DND-41 (cell line): ENCODE results near the gene MYO3A.
A peak's percentile ranks its signal among the peaks of the same experiment; 100 is the strongest.

Source experiments
- ATAC-seq: fragments of 200-7000 bp; cut with Tn5 transposase; 3 replicates; pipeline ENCODE4 v1.9.1; 2021; ENCODE audit warnings: low read depth; ENCODE audit not compliant: insufficient read depth
- DNase-seq: peaks from one replicate; pipeline ENCODE4 v3.0.0-alpha.2; 2020
- H2AFZ ChIP-seq: 2 replicates; pipeline ENCODE4 v1.6.0; 2012; ENCODE audit warnings: low read depth, low read length
- H3K27ac ChIP-seq: 2 replicates; pipeline ENCODE4 v1.5.1; 2012; ENCODE audit warnings: low read length, inconsistent platforms
- H3K27me3 ChIP-seq: fragments of 200-600 bp; sonication (generic); 2 replicates; pipeline ENCODE4 v1.6.0; 2012; ENCODE audit warnings: low read length, mild to moderate bottlenecking, inconsistent platforms; ENCODE audit not compliant: insufficient read depth, poor library complexity
- H3K36me3 ChIP-seq: 2 replicates; pipeline ENCODE4 v1.5.1; 2012; ENCODE audit warnings: low read length, inconsistent platforms; ENCODE audit not compliant: insufficient read depth
- H3K4me1 ChIP-seq: 2 replicates; pipeline ENCODE4 v1.5.1; 2012; ENCODE audit warnings: mild to moderate bottlenecking, low read length; ENCODE audit not compliant: insufficient read depth
- H3K4me2 ChIP-seq: 2 replicates; pipeline ENCODE4 v1.6.0; 2012; ENCODE audit warnings: mild to moderate bottlenecking, moderate library complexity, low read length, inconsistent platforms; ENCODE audit not compliant: insufficient read depth
- H3K4me3 ChIP-seq, 2 experiments: fragments of 200-600 bp in 1 of 2; shearing (Covaris generic) in 1 of 2; 2 replicates each; pipeline ENCODE4 v1.5.1; 2012 to 2016; ENCODE audit warnings: inconsistent platforms in 2 of 2, low read length in 2 of 2, mild to moderate bottlenecking in 2 of 2, low read depth in 1 of 2, moderate library complexity in 1 of 2
- H3K79me2 ChIP-seq: 2 replicates; pipeline ENCODE4 v1.6.0; 2012; ENCODE audit warnings: low read length, inconsistent platforms; ENCODE audit not compliant: insufficient read depth
- H3K9ac ChIP-seq: 2 replicates; pipeline ENCODE4 v1.6.0; 2012; ENCODE audit warnings: low read depth, mild to moderate bottlenecking, inconsistent platforms, low read length, moderate library complexity
- H3K9me3 ChIP-seq: 2 replicates; pipeline ENCODE4 v1.5.1; 2012; ENCODE audit warnings: low read length, moderate library complexity, mild to moderate bottlenecking, inconsistent platforms; ENCODE audit not compliant: insufficient read depth, severe bottlenecking
- H4K20me1 ChIP-seq: 2 replicates; pipeline ENCODE4 v1.6.0; 2012; ENCODE audit warnings: low read length; ENCODE audit not compliant: insufficient read depth
- EZH2 ChIP-seq: IDR thresholded peaks from 3 replicates; pipeline ENCODE4 v1.6.1; 2012; ENCODE audit warnings: borderline replicate concordance, low read depth, mild to moderate bottlenecking, moderate library complexity, low read length, inconsistent platforms; ENCODE audit not compliant: severe bottlenecking
- TF ChIP-seq, protein P1 (sequence below): IDR thresholded peaks from 2 replicates; pipeline ENCODE4 v1.5.1; 2012; ENCODE audit warnings: borderline replicate concordance, low read length, moderate library complexity, mild to moderate bottlenecking; ENCODE audit not compliant: poor library complexity, severe bottlenecking; ENCODE audit errors: extremely low read depth

Gene MYO3A

DNA sequence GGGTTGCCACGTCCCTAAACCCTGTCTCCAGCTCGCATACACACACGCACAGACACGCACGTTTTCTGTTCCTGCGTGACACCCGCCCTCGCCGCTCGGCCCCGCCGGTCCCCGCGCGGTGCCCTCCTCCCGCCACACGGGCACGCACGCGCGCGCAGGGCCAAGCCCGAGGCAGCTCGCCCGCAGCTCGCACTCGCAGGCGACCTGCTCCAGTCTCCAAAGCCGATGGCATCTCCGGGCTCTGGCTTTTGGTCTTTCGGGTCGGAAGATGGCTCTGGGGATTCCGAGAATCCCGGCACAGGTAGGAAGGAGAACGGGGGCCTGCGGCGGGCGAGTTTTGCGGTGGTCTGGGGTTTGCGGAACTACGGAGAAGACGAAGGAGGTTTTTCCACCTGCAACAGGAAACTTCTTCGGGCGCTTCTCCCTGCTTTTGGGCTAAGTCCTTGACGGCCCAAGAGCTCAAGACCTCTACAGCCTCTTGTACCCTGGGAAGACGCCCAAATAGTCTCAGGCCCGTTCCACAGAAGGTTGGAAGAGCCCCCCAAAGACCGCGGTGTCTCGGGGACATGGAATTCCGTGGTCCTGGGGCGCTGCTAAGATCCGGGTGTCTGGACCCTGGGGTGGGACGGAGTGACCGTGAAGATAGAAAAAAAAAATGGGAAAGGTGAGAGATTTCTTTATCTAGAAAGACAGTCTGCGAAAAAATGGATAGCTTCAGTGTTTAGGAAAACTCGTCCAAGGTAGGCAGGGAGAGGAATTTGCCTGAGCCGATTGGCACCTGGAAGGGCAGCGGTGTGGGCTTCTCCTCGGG, 282.8 kb downstream of the MYO3A start, which contains the start of gene GAD2:
Gene GAD2, plus strand, starts transcription at position 190 of the 811 bp plus-strand sequence. Its CDS starts 36 bp downstream, at position 226.
- Histone ChIP-seq H3K4me1 (peaks cover 32% of the 10 kb centered on the region), H3K4me2 (peak within 1 kb of the TSS; percentile 91), H3K27me3 (peaks cover 42% of the 10 kb centered on the region), H3K79me2 (no peaks in the 10 kb centered on the region), H2AFZ (peak within 1 kb of the TSS; percentile 71), H3K9ac (peak within 1 kb of the TSS; percentile 50), H4K20me1 (peaks cover 14% of the 10 kb centered on the region; the same call in 1 of the 2 replicates), H3K36me3 (no peaks in the 10 kb centered on the region), H3K27ac (peak within 1 kb of the TSS; percentile 34; the same call in 1 of the 2 replicates), H3K4me3 (peak within 1 kb of the TSS; percentile 12 to 58; a peak in 3 of 4 replicates), H3K9me3 (no peaks in the 10 kb centered on the region)
- no peak for TF ChIP-seq EZH2
- TF ChIP-seq, protein P1, sequence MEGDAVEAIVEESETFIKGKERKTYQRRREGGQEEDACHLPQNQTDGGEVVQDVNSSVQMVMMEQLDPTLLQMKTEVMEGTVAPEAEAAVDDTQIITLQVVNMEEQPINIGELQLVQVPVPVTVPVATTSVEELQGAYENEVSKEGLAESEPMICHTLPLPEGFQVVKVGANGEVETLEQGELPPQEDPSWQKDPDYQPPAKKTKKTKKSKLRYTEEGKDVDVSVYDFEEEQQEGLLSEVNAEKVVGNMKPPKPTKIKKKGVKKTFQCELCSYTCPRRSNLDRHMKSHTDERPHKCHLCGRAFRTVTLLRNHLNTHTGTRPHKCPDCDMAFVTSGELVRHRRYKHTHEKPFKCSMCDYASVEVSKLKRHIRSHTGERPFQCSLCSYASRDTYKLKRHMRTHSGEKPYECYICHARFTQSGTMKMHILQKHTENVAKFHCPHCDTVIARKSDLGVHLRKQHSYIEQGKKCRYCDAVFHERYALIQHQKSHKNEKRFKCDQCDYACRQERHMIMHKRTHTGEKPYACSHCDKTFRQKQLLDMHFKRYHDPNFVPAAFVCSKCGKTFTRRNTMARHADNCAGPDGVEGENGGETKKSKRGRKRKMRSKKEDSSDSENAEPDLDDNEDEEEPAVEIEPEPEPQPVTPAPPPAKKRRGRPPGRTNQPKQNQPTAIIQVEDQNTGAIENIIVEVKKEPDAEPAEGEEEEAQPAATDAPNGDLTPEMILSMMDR, result no peak
- DNase-seq (no peak), ATAC-seq (no peak)

DNA sequence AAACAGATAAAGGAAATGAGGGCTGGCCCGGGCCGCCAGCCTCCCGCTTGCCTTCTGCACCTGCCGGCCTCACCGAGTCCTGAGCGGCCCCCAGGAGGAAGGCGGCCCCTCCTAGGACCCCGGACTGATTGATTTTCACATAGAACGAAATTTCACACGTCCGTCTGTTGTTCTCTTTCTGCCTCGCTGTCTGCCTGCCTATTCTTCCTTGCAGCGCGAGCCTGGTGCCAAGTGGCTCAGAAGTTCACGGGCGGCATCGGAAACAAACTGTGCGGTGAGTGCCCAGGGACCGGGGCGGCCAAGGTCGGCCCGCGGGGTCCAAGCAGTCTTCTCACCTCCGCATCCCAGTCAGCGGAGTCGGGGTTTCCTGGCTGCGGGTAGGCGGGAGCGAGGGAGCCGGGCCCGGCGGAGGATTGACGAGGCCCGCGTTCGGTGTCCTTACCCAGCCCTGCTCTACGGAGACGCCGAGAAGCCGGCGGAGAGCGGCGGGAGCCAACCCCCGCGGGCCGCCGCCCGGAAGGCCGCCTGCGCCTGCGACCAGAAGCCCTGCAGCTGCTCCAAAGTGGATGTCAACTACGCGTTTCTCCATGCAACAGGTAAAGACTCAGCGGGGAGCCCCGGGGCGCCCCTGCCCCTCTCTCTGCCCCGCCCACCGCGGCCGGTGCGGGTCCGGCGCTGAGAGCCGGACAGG, 283.5 kb downstream of the MYO3A start:
- Histone ChIP-seq H3K4me2 (no peak overlapping the region), H3K9ac (no peak overlapping the region), H3K9me3 (no peaks in the 10 kb centered on the region), H3K4me3 (no peak overlapping the region), H3K27ac (no peak overlapping the region), H3K79me2 (no peaks in the 10 kb centered on the region), H3K27me3 (peaks cover 47% of the 10 kb centered on the region), H3K36me3 (no peaks in the 10 kb centered on the region), H4K20me1 (peaks cover 14% of the 10 kb centered on the region; the same call in 1 of the 2 replicates), H2AFZ (no peak overlapping the region), H3K4me1 (peaks cover 32% of the 10 kb centered on the region)
- DNase-seq, result no peak
- no peak for TF ChIP-seq EZH2
- TF ChIP-seq, protein P1, result no peak
- ATAC-seq, result no peak

DNA sequence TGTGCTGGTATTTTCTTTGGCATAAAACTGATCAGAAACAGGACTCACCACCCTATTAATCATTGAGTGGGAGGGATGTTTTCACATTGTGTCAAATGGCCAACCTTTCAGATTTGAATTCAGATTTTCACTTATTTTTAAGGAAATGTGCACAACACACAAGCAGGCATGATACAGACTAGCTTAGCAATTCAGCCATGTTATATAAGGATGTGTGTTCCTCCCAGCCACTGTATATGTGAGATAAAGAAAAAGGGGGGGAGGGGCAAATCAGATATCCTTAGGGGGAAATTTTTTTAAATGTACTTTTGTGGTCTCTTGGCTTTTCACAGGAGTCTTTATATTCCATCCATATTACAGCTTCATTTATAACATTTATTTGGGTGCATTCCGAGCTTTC, 285.6 kb downstream of the MYO3A start:
- Histone ChIP-seq H3K36me3 (no peaks in the 10 kb centered on the region), H3K27ac (no peak overlapping the region), H3K4me3 (no peak overlapping the region), H3K4me2 (no peak overlapping the region), H3K9ac (no peak overlapping the region), H3K4me1 (peaks cover 22% of the 10 kb centered on the region), H3K79me2 (no peaks in the 10 kb centered on the region), H2AFZ (no peak overlapping the region), H3K9me3 (no peaks in the 10 kb centered on the region), H4K20me1 (peaks cover 2% of the 10 kb centered on the region; the same call in 1 of the 2 replicates), H3K27me3 (peaks cover 39% of the 10 kb centered on the region)
- TF ChIP-seq EZH2, result no peak
- TF ChIP-seq, protein P1, result no peak
- no peak for DNase-seq
- no peak for ATAC-seq
